HepG2 (cell line): ENCODE measurements around the gene ARID3C. TPM values are rescaled to one million over a fixed set of nuclear protein-coding genes. Genes with fewer than 3 reads are reported as not detected.

Source experiments
- DPF2 ChIP-seq: sonication (generic); formaldehyde crosslinking; IDR thresholded peaks from 2 replicates; pipeline ENCODE4 v1.4.0; 2020; ENCODE audit warnings: mild to moderate bottlenecking, low read depth, missing genetic modification reagents, borderline replicate concordance
- FOSL1 ChIP-seq: sonication (generic); formaldehyde crosslinking; IDR thresholded peaks from 2 replicates; pipeline ENCODE4 v1.9.0; 2021; ENCODE audit warnings: missing genetic modification reagents, borderline replicate concordance
- FOXC1 ChIP-seq: sonication (generic); formaldehyde crosslinking; IDR thresholded peaks from 2 replicates; pipeline ENCODE4 v1.8.0; 2022; ENCODE audit warnings: mild to moderate bottlenecking, missing genetic modification reagents, borderline replicate concordance
- FOXM1 ChIP-seq: sonication (generic); formaldehyde crosslinking; IDR thresholded peaks from 2 replicates; pipeline ENCODE4 v1.5.0; 2020; ENCODE audit warnings: missing genetic modification reagents
- MYNN ChIP-seq: sonication (generic); formaldehyde crosslinking; IDR thresholded peaks from 2 replicates; pipeline ENCODE4 v1.4.0; 2020; ENCODE audit warnings: mild to moderate bottlenecking, low read depth, missing genetic modification reagents
- NAIF1 ChIP-seq: sonication (generic); formaldehyde crosslinking; IDR thresholded peaks from 2 replicates; pipeline ENCODE4 v1.5.0; 2020; ENCODE audit warnings: mild to moderate bottlenecking, missing genetic modification reagents, borderline replicate concordance
- RCOR2 ChIP-seq: IDR thresholded peaks from 2 replicates; pipeline ENCODE4 v1.6.1; 2016; ENCODE audit warnings: missing biosample characterization, missing genetic modification reagents
- SP2 ChIP-seq: sonication (generic); formaldehyde crosslinking; IDR thresholded peaks from 2 replicates; pipeline ENCODE4 v1.5.1; 2020; ENCODE audit warnings: mild to moderate bottlenecking, missing genetic modification reagents
- TCF7 ChIP-seq: sonication (generic); IDR thresholded peaks from 2 replicates; pipeline ENCODE4 v1.6.1; 2016; ENCODE audit warnings: antibody characterized with exemption, low read depth
- ZNF503 ChIP-seq: sonication (generic); formaldehyde crosslinking; IDR thresholded peaks from 2 replicates; pipeline ENCODE4 v1.4.0; 2020; ENCODE audit warnings: missing genetic modification reagents
- ZNF550 ChIP-seq: sonication (generic); formaldehyde crosslinking; IDR thresholded peaks from 2 replicates; pipeline ENCODE4 v1.4.0; 2020; ENCODE audit warnings: mild to moderate bottlenecking, missing genetic modification reagents, borderline replicate concordance
- ZNF598 ChIP-seq: sonication (generic); formaldehyde crosslinking; IDR thresholded peaks from 2 replicates; pipeline ENCODE4 v1.5.1; 2020; ENCODE audit warnings: mild to moderate bottlenecking, missing genetic modification reagents, borderline replicate concordance
- ZNF616 ChIP-seq: sonication (generic); formaldehyde crosslinking; IDR thresholded peaks from 2 replicates; pipeline ENCODE4 v1.5.0; 2020; ENCODE audit warnings: low read depth, mild to moderate bottlenecking, missing genetic modification reagents
- ZNF772 ChIP-seq: sonication (generic); formaldehyde crosslinking; IDR thresholded peaks from 2 replicates; pipeline ENCODE4 v1.5.0; 2020; ENCODE audit warnings: mild to moderate bottlenecking, missing genetic modification reagents
- ZSCAN30 ChIP-seq: sonication (generic); formaldehyde crosslinking; IDR thresholded peaks from 2 replicates; pipeline ENCODE4 v1.5.0; 2020; ENCODE audit warnings: mild to moderate bottlenecking, missing genetic modification reagents
- polyA plus RNA-seq, 8 experiments: library from polyadenylated mRNA; depleted of rRNA in 3 of 8; stranded (reverse) in 7 of 8; unstranded in 1 of 8; fragments of >200 nt; fragmentation: Illumina TruSeq in 4 of 8; extraction: Trizol in 4 of 8; gene quantifications; 2 replicates each; pipeline versions ENCODE4 v1.2.1 to v1.2.3, GENCODE V29; 2011 to 2016; ENCODE audit warnings: low read depth in 4 of 8, missing spikeins in 1 of 8, mixed read lengths in 1 of 8; ENCODE audit not compliant: insufficient read depth in 1 of 8
- total RNA-seq, 5 experiments: library from RNA; depleted of rRNA; stranded (reverse); fragments of >200 nt; fragmentation: Illumina TruSeq; extraction: Trizol; gene quantifications; 2 replicates each; pipeline ENCODE4 v1.2.3, GENCODE V29; 2016; ENCODE audit warnings: low read depth in 1 of 5
- TF ChIP-seq, protein P1 (sequence below): sonication (generic); formaldehyde crosslinking; IDR thresholded peaks from 2 replicates; pipeline ENCODE4 v1.4.0; 2020; ENCODE audit warnings: missing genetic modification reagents
- TF ChIP-seq, protein P2 (sequence below): sonication (generic); formaldehyde crosslinking; IDR thresholded peaks from 2 replicates; pipeline ENCODE4 v1.5.0; 2020; ENCODE audit warnings: mild to moderate bottlenecking, missing genetic modification reagents, moderate library complexity
- TF ChIP-seq, protein P3 (sequence below): sonication (generic); formaldehyde crosslinking; IDR thresholded peaks from 2 replicates; pipeline ENCODE4 v1.8.1; 2023; ENCODE audit warnings: mild to moderate bottlenecking, missing genetic modification reagents, borderline replicate concordance

ARID3C gene
- total and polyA plus RNA-seq, 2 of the 13 experiments (the other 11 are each of a cell fraction or from before 2014, with no cell fraction given) = not detected

GRCh38 chr9:34644766-34645314 lies 16.0 kb upstream of the ARID3C start (continued):
- TF ChIP-seq ZNF598 (CRISPR knock-in tag) (no peak), RCOR2 (peak; percentile 69), DPF2 (CRISPR knock-in tag) (0 out of 2 replicates have a peak, but pooled peaks have one; percentile 44), ZNF616 (no peak), ZNF772 (CRISPR knock-in tag) (no peak; the same call in 1 of the 2 replicates), ZSCAN30 (CRISPR knock-in tag) (no peak), TCF7 (no peak), MYNN (CRISPR knock-in tag) (no peak), FOSL1 (no peak), NAIF1 (CRISPR knock-in tag) (no peak), ZNF503 (no peak), ZNF550 (CRISPR knock-in tag) (no peak), FOXM1 (no peak), SP2 (CRISPR knock-in tag) (no peak), FOXC1 (CRISPR knock-in tag) (no peak)
- TF ChIP-seq, protein P1, sequence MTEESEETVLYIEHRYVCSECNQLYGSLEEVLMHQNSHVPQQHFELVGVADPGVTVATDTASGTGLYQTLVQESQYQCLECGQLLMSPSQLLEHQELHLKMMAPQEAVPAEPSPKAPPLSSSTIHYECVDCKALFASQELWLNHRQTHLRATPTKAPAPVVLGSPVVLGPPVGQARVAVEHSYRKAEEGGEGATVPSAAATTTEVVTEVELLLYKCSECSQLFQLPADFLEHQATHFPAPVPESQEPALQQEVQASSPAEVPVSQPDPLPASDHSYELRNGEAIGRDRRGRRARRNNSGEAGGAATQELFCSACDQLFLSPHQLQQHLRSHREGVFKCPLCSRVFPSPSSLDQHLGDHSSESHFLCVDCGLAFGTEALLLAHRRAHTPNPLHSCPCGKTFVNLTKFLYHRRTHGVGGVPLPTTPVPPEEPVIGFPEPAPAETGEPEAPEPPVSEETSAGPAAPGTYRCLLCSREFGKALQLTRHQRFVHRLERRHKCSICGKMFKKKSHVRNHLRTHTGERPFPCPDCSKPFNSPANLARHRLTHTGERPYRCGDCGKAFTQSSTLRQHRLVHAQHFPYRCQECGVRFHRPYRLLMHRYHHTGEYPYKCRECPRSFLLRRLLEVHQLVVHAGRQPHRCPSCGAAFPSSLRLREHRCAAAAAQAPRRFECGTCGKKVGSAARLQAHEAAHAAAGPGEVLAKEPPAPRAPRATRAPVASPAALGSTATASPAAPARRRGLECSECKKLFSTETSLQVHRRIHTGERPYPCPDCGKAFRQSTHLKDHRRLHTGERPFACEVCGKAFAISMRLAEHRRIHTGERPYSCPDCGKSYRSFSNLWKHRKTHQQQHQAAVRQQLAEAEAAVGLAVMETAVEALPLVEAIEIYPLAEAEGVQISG (CRISPR knock-in tag) = peak; percentile 51
- TF ChIP-seq, protein P2, sequence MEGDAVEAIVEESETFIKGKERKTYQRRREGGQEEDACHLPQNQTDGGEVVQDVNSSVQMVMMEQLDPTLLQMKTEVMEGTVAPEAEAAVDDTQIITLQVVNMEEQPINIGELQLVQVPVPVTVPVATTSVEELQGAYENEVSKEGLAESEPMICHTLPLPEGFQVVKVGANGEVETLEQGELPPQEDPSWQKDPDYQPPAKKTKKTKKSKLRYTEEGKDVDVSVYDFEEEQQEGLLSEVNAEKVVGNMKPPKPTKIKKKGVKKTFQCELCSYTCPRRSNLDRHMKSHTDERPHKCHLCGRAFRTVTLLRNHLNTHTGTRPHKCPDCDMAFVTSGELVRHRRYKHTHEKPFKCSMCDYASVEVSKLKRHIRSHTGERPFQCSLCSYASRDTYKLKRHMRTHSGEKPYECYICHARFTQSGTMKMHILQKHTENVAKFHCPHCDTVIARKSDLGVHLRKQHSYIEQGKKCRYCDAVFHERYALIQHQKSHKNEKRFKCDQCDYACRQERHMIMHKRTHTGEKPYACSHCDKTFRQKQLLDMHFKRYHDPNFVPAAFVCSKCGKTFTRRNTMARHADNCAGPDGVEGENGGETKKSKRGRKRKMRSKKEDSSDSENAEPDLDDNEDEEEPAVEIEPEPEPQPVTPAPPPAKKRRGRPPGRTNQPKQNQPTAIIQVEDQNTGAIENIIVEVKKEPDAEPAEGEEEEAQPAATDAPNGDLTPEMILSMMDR = no peak
- TF ChIP-seq, protein P3, sequence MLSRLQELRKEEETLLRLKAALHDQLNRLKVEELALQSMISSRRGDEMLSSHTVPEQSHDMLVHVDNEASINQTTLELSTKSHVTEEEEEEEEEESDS = no peak
